Measurements from ENCODE around the gene TDRD6.

The TDRD6 gene

GRCh38 chr6:46651006-46651405 is 36.7 kb upstream of the TDRD6 start:
- TF ChIP-seq CTCF (IDR thresholded peaks at IDR 0.05), result no peak

- TF ChIP-seq CTCF (IDR thresholded peaks at IDR 0.05), result no peak
Measured at GRCh38 chr6:46651816-46652215, 35.9 kb upstream of the TDRD6 start.

GRCh38 chr6:46652232-46652602 is 35.5 kb upstream of the TDRD6 start:
- no peak for TF ChIP-seq CTCF (IDR thresholded peaks at IDR 0.05)

GRCh38 chr6:46652603-46653438 is 34.9 kb upstream of the TDRD6 start, which contains the start of the genes CYP39A1 and SLC25A27:
CYP39A1 (minus strand) TSS chr6:46652818; CDS start chr6:46652582, 236 bp downstream.
SLC25A27 (plus strand) TSS chr6:46652975; CDS start chr6:46653193, 218 bp downstream.
- TF ChIP-seq CTCF (IDR thresholded peaks at IDR 0.05), result no peak

- TF ChIP-seq CTCF (IDR thresholded peaks at IDR 0.05), result no peak
Measured at GRCh38 chr6:46653439-46654195, 34.1 kb upstream of the TDRD6 start.

GRCh38 chr6:46655803-46656202 is 31.9 kb upstream of the TDRD6 start:
- peak; percentile 32; the same call in 1 of the 2 replicates for TF ChIP-seq CTCF (IDR thresholded peaks at IDR 0.05)

GRCh38 chr6:46657642-46658041 is 30.0 kb upstream of the TDRD6 start:
- TF ChIP-seq CTCF (IDR thresholded peaks at IDR 0.05), result no peak

All from LNCAP (cell line).